Measurements from ENCODE around the gene GIPC1. TPM values are rescaled to one million over a fixed set of nuclear protein-coding genes. Genes with fewer than 3 reads are reported as not detected.
"Not testable (repeated sequence)": the region's sequence is repeated elsewhere in the genome, so short reads cannot be mapped to it uniquely, and the experiment has no call there.

Gene GIPC1
- total RNA-seq (10 to 100 TPM; 32.3 to 33.8 TPM), polyA plus RNA-seq (10 to 100 TPM; 50.1 to 63.6 TPM)

- peak within 1 kb of the TSS; percentile 42 to 56 for H3K4me3 ChIP-seq (ENCODE audit: low read length in 2 of 2)
- peak; percentile 83 to 90 (median 85) for DNase-seq
- Mint-ChIP-seq H3K4me3 (peak within 1 kb of the TSS; percentile 84 to 92 (median 88)), H3K9me3 (peaks cover 0 to 2% (median 0%) of the 10 kb centered on the region in 8 donors), H3K36me3 (peaks cover 13 to 15% of the 10 kb centered on the region in 2 donors), H3K27me3 (no peaks in the 10 kb centered on the region), H3K27ac (peak within 1 kb of the TSS; percentile 84 to 96 (median 90)), H3K4me1 (peaks cover 23 to 40% (median 29%) of the 10 kb centered on the region in 4 donors)
- no peaks in the 10 kb centered on the region for H3K9me3 ChIP-seq (ENCODE audit: control insufficient read depth in 1 of 2, low read length in 2 of 2)
- H3K27ac ChIP-seq (ENCODE audit: low read depth, low read length) = peak within 1 kb of the TSS; percentile 63
- peaks cover 27% of the 10 kb centered on the region for H3K4me1 ChIP-seq (ENCODE audit: insufficient read depth, low read length)
- H3K27me3 ChIP-seq (ENCODE audit: insufficient read depth, low read length) = no peaks in the 10 kb centered on the region
- intact Hi-C loops (cut with micrococcal nuclease) = loop anchor here (1.0 kb wide), 1 partner anchor 9 kb away; no protein-coding TSS in a partner anchor
- no peaks in the 10 kb centered on the region for H3K36me3 ChIP-seq (ENCODE audit: insufficient read depth, low read length)
- ChIA-PET CTCF (ENCODE audit: partially characterized antibody) (interaction anchor here (1.1 to 3.1 kb wide), 6 partner anchors 9 to 634 kb away, joined by 3 to 35 read pairs (median 6); no protein-coding TSS in a partner anchor), POLR2A (ENCODE audit: partially characterized antibody) (interaction anchor here (0.6 to 26.0 kb wide), 16 partner anchors 10 to 330 kb away, joined by 3 to 1220 read pairs (median 4); partner anchors contain the start of genes DNAJB1, NDUFB7 and TECR)
Observed at GRCh38 chr19:14496029-14496833, at the start of gene GIPC1. Gene GIPC1, minus strand, starts transcription at chr19:14496127. Its CDS starts 13,151 bp downstream, at chr19:14482976.

- H3K36me3 Mint-ChIP-seq = peaks cover 7 to 27% of the 10 kb centered on the region in 2 donors
- Histone ChIP-seq H3K9me3 (ENCODE audit: control insufficient read depth in 1 of 2, low read length in 2 of 2) (no peaks in the 10 kb centered on the region), H3K27ac (ENCODE audit: low read depth, low read length) (no peak overlapping the region), H3K4me1 (ENCODE audit: insufficient read depth, low read length) (peaks cover 11% of the 10 kb centered on the region), H3K27me3 (ENCODE audit: insufficient read depth, low read length) (no peaks in the 10 kb centered on the region), H3K4me3 (ENCODE audit: low read length in 2 of 2) (no peak overlapping the region), H3K36me3 (ENCODE audit: insufficient read depth, low read length) (peaks cover 9% of the 10 kb centered on the region)
- H3K4me1 Mint-ChIP-seq = peaks cover 14 to 52% (median 23%) of the 10 kb centered on the region in 4 donors
- ChIA-PET POLR2A (ENCODE audit: partially characterized antibody) (interaction anchor here (0.6 to 1.8 kb wide), 2 partner anchors 24 to 34 kb away, joined by 3 to 4 read pairs; no protein-coding TSS in a partner anchor), CTCF (ENCODE audit: partially characterized antibody) (interaction anchor here (1.2 kb wide), 1 partner anchor 14 kb away, joined by 3 read pairs; no protein-coding TSS in a partner anchor)
- H3K27me3 Mint-ChIP-seq = no peaks in the 10 kb centered on the region
- intact Hi-C loops (cut with micrococcal nuclease) = no loop called here
- DNase-seq = no peak
- H3K4me3 Mint-ChIP-seq = no peak overlapping the region
- no peak overlapping the region for H3K27ac Mint-ChIP-seq
- H3K9me3 Mint-ChIP-seq = peaks cover 0 to 4% (median 0%) of the 10 kb centered on the region in 8 donors
Observed at GRCh38 chr19:14545716-14546082, 49.8 kb upstream of the GIPC1 start.

GRCh38 chr19:14544977-14545715 lies 49.2 kb upstream of the GIPC1 start:
- no peak overlapping the region for H3K27ac ChIP-seq (ENCODE audit: low read depth, low read length)
- H3K27me3 ChIP-seq (ENCODE audit: insufficient read depth, low read length) = no peaks in the 10 kb centered on the region
- Mint-ChIP-seq H3K9me3 (peaks cover 0 to 4% (median 0%) of the 10 kb centered on the region in 8 donors), H3K4me1 (peaks cover 12 to 50% (median 21%) of the 10 kb centered on the region in 4 donors), H3K36me3 (peaks cover 7 to 27% of the 10 kb centered on the region in 2 donors), H3K27ac (peak overlapping the region in 3 of 7 donors; percentile 19 to 44 (median 42)), H3K4me3 (no peak overlapping the region), H3K27me3 (no peaks in the 10 kb centered on the region)
- H3K4me3 ChIP-seq (ENCODE audit: low read length in 2 of 2) = no peak overlapping the region
- ChIA-PET POLR2A (ENCODE audit: partially characterized antibody) (interaction anchor here (0.6 kb wide), 1 partner anchor 33 kb away, joined by 3 read pairs; no protein-coding TSS in a partner anchor), CTCF (ENCODE audit: partially characterized antibody) (interaction anchor here (1.2 to 2.6 kb wide), 2 partner anchors 11 to 13 kb away, joined by 3 to 11 read pairs; no protein-coding TSS in a partner anchor)
- peaks cover 6% of the 10 kb centered on the region for H3K4me1 ChIP-seq (ENCODE audit: insufficient read depth, low read length)
- intact Hi-C loops (cut with micrococcal nuclease) = no loop called here
- peaks cover 6% of the 10 kb centered on the region for H3K36me3 ChIP-seq (ENCODE audit: insufficient read depth, low read length)
- H3K9me3 ChIP-seq (ENCODE audit: control insufficient read depth in 1 of 2, low read length in 2 of 2) = no peaks in the 10 kb centered on the region
- no peak for DNase-seq

- H3K4me1 ChIP-seq (ENCODE audit: insufficient read depth, low read length) = peaks cover 6% of the 10 kb centered on the region
- Mint-ChIP-seq H3K36me3 (peaks cover 3 to 27% of the 10 kb centered on the region in 2 donors), H3K27ac (peak overlapping the region in 3 of 7 donors; percentile 53 to 70 (median 60)), H3K4me3 (no peak overlapping the region), H3K27me3 (no peaks in the 10 kb centered on the region), H3K4me1 (peaks cover 8 to 54% (median 22%) of the 10 kb centered on the region in 4 donors), H3K9me3 (peaks cover 0 to 4% (median 0%) of the 10 kb centered on the region in 8 donors)
- intact Hi-C loops (cut with micrococcal nuclease) = no loop called here
- H3K9me3 ChIP-seq (ENCODE audit: control insufficient read depth in 1 of 2, low read length in 2 of 2) = no peaks in the 10 kb centered on the region
- peaks cover 4% of the 10 kb centered on the region for H3K36me3 ChIP-seq (ENCODE audit: insufficient read depth, low read length)
- ChIA-PET POLR2A (ENCODE audit: partially characterized antibody) (no interaction called here), CTCF (ENCODE audit: partially characterized antibody) (interaction anchor here (0.8 to 2.6 kb wide), 3 partner anchors 10 to 63 kb away, joined by 4 to 11 read pairs (median 5); no protein-coding TSS in a partner anchor)
- no peak for DNase-seq
- H3K4me3 ChIP-seq (ENCODE audit: low read length in 2 of 2) = no peak overlapping the region
- no peak overlapping the region for H3K27ac ChIP-seq (ENCODE audit: low read depth, low read length)
- H3K27me3 ChIP-seq (ENCODE audit: insufficient read depth, low read length) = no peaks in the 10 kb centered on the region
Observed at GRCh38 chr19:14544047-14544446, 48.1 kb upstream of the GIPC1 start.

GRCh38 chr19:14542711-14543328 lies 46.9 kb upstream of the GIPC1 start:
- POLR2A ChIA-PET (ENCODE audit: partially characterized antibody) = no interaction called here
- intact Hi-C loops (cut with micrococcal nuclease) = no loop called here
- Mint-ChIP-seq H3K4me3 (no peak overlapping the region), H3K27ac (no peak overlapping the region), H3K4me1 (peaks cover 10 to 57% (median 22%) of the 10 kb centered on the region in 4 donors), H3K27me3 (no peaks in the 10 kb centered on the region), H3K36me3 (peaks cover 3 to 21% of the 10 kb centered on the region in 2 donors), H3K9me3 (peaks cover 0 to 4% (median 0%) of the 10 kb centered on the region in 8 donors)
- no peak overlapping the region for H3K4me3 ChIP-seq (ENCODE audit: low read length in 2 of 2)
- no peak for DNase-seq
- no peaks in the 10 kb centered on the region for H3K27me3 ChIP-seq (ENCODE audit: insufficient read depth, low read length)
- no peaks in the 10 kb centered on the region for H3K36me3 ChIP-seq (ENCODE audit: insufficient read depth, low read length)
- H3K27ac ChIP-seq (ENCODE audit: low read depth, low read length) = no peak overlapping the region
- H3K9me3 ChIP-seq (ENCODE audit: control insufficient read depth in 1 of 2, low read length in 2 of 2) = no peaks in the 10 kb centered on the region
- H3K4me1 ChIP-seq (ENCODE audit: insufficient read depth, low read length) = peaks cover 6% of the 10 kb centered on the region
- CTCF ChIA-PET (ENCODE audit: partially characterized antibody) = interaction anchor here (2.6 kb wide), 1 partner anchor 13 kb away, joined by 11 read pairs; no protein-coding TSS in a partner anchor

GRCh38 chr19:14541979-14542378 lies 46.1 kb upstream of the GIPC1 start:
- CTCF ChIA-PET (ENCODE audit: partially characterized antibody) = interaction anchor here (1.5 kb wide), 1 partner anchor 12 kb away, joined by 3 read pairs; no protein-coding TSS in a partner anchor
- POLR2A ChIA-PET (ENCODE audit: partially characterized antibody); H3K27me3 Mint-ChIP-seq; H3K36me3 ChIP-seq (ENCODE audit: insufficient read depth, low read length); H3K27me3 ChIP-seq (ENCODE audit: insufficient read depth, low read length); H3K27ac ChIP-seq (ENCODE audit: low read depth, low read length); intact Hi-C loops (cut with micrococcal nuclease); H3K4me3 Mint-ChIP-seq; H3K9me3 ChIP-seq (ENCODE audit: control insufficient read depth in 1 of 2, low read length in 2 of 2); DNase-seq; H3K4me3 ChIP-seq (ENCODE audit: low read length in 2 of 2); H3K9me3 Mint-ChIP-seq; H3K27ac Mint-ChIP-seq: not testable (repeated sequence)
- peaks cover 13 to 62% (median 26%) of the 10 kb centered on the region in 4 donors for H3K4me1 Mint-ChIP-seq
- H3K4me1 ChIP-seq (ENCODE audit: insufficient read depth, low read length) = peaks cover 11% of the 10 kb centered on the region
- peaks cover 3 to 20% of the 10 kb centered on the region in 2 donors for H3K36me3 Mint-ChIP-seq

Data from CD4-positive, alpha-beta memory T cell (primary cell).